HG03521 (cell line): ENCODE data around the gene ADCY3.
"Not testable (repeated sequence)": the region's sequence is repeated elsewhere in the genome, so short reads cannot be mapped to it uniquely, and the experiment has no call there.

Experiments used
- ATAC-seq: cut with Tn5 transposase; IDR thresholded peaks from one replicate; pipeline ENCODE4 v1.9.1; 2021; ENCODE audit warnings: mild to moderate bottlenecking, moderate library complexity; ENCODE audit not compliant: unreplicated experiment

Gene ADCY3

GRCh38 chr2:24853046-24853445 is 67.0 kb downstream of the ADCY3 start:
- no peak for ATAC-seq

- ATAC-seq = no peak
These were observed 67.5 kb downstream of the ADCY3 start for GRCh38 chr2:24852431-24853020.

- ATAC-seq = no peak
These were observed 68.0 kb downstream of the ADCY3 start for GRCh38 chr2:24852026-24852425.

GRCh38 chr2:24850944-24851343 is 69.1 kb downstream of the ADCY3 start:
- ATAC-seq = no peak

- ATAC-seq = no peak
These were observed 74.3 kb downstream of the ADCY3 start for GRCh38 chr2:24845691-24846090.

DNA sequence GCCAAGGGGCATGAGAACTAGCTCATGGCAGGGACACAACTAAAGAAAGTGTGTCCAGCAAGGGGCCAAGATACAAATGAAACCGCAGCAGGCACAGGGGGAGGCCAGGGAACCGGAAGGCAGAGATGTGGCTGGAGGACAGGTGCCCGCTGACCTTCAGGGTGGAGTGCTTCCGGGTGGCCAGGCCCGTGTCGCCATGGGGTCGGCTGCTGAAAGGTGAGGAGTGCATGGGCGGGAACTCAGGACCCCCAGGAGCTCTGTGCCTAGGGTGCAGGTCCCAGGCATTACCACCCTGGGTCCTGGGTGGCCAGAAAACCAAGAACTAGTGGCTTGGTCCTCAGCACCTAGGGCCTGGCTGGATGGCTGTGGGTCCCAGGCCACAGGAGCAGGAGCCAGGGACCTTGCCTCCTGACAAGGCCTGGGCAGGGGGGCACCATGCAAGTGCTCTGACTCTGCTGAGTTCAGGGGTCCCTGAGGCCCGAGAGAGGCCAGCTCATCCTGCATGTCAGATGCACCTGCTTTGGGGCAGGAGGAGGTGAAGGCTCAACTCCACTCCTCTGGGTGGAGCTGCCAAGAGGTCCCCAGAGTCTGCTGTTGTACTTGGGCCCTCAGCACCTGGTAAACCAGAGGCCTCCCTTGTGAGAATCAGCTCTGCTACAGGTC is 75.9 kb downstream of the ADCY3 start:
- ATAC-seq = no peak

- no peak for ATAC-seq
These were observed 76.6 kb downstream of the ADCY3 start for GRCh38 chr2:24843330-24843860.

DNA sequence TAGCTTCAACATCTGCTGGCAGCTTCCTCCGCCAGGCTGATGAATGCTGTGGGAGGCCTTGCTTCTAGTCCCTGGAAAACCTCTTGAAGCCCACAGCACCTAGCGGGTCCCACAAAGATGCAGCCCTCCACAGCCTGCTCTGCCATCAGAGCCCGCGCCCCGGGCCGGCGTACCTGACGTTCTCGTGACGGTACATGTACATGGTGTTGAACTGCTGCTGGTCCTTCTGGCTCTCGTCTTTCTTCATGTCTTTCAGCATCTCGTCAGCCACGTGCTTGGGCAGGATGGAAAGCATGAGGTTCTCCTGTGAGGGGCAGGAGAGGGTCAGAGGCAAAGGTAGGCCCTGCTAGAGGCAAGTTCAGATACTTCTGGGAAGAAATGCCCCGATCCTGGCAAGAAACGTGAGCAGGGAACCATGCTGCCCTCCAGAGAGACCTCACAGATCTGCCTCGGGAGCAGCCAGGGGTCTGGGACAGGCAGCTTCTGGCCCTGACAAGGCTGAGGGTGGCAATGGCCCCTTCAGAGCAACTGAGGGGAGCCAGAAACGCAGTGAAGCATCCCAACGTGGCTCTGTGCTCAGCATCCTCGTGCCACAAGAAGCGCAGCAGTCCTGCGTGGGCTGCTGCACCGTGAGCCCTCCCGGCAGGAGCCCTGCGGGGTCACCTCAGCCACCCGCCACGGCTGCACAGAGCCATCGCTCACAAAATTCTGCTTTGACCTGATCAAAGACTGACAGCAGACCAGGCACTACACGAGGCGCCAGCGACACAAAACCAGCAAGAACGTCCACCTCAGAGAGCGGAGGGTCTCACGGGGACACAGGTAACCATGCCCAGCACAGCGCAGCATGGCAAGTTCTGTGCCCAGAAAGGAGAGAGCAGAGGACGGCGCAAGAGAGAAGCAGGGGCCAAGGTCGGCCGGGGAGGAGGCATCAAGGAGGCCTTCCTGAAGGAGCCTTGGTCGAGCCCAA is 77.7 kb downstream of the ADCY3 start:
- no peak for ATAC-seq

- ATAC-seq = no peak
These were observed 78.8 kb downstream of the ADCY3 start for GRCh38 chr2:24840962-24841945.

DNA sequence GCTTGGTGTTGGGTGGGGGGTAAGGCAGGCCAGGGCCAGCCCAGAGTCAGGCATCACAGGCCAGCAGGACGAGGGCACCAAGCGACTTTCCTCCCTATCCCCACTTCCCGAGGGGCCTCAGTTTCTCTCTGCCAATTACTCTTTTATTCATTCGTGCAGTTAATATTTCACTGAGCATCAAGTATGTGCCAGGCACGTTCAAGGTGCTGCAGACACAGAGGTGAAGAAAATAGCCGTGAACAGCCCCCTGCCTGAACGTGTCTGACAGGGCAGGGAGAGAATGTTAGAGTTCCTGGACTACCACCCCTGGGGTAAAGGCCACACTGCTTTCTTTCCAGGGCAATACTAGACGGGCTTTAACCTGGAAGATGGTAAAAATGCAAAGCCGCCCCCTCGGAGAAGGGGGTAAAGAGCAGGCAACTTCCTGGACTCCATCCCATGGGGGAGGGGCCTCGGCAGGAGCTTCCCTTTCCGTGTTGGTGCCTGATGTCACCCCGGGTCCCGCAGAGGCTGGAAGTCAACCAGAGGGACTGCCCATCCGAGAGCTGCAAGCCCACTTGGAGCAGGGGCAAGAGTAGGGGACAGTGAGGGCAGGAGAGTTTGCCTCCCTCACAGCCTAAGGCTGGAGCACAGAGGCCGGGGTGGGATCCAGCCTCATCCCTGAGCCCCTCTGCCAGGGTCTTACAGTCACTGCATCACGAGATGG is 79.7 kb downstream of the ADCY3 start:
- no peak for ATAC-seq

DNA sequence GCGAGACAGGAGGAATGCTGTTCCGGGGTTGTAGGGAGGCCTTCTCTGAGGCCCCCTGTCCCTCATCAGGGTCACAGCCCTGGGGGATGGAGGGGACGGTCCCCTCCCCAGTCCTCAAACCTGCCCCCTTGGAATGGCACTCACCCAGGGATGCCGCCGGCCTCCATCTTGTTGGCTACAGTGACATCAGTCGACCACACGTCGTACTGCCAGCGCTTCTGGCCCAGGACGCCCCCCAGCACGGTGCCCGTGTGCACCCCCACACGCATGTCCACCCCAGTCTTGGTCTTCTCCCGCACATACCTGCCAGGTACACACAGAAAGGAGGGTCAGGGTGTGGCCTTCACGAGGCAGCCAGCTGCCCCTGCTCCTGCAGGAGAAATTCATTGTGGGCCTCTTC is 80.3 kb downstream of the ADCY3 start:
- no peak for ATAC-seq

DNA sequence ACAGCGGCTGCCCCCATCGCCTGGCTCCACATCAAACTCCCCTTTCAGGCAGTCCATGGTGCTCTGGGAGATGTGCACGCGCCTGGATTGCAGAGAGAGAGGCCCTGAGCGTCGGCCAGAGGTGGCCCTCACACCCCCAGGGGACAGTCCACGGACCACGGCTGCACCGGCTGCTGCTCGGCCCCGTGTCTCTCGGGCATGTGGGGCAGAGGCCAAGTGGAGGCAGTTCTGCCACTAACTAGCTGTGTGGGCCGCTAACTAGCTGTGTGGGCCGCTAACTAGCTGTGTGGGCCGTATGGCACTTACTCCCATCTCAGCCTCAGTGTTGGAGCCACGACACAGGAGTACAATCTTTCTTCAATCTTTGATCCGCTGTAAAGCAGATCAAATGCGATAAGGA is 81.5 kb downstream of the ADCY3 start:
- ATAC-seq = no peak

DNA sequence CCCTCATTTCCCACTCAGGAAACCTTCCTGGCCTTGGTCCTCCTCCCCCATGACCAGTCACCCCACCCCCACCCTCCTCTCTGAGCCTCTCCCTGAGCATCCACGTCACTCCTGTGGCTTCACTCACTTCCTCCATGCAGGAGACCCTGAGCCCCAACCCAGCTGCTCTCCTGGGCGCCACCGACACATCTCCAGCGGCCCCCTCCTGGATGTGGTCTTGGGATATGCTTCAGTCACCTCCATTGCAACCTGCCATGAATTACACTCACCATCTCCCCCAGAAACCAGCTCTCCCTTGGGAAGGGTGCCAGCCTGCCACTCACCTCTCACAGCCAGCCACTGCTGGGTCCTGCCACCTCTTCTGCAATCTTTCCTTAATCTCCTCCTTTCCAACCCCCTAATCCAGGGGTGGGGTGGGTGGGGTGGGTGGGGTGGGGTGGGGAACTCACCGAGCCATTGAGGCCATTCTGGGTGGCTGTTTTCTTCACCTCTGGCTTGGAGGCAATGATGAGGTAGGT is 82.0 kb downstream of the ADCY3 start:
- no peak for ATAC-seq

- ATAC-seq = no peak
These were observed 83.3 kb downstream of the ADCY3 start for GRCh38 chr2:24836706-24837105.

DNA sequence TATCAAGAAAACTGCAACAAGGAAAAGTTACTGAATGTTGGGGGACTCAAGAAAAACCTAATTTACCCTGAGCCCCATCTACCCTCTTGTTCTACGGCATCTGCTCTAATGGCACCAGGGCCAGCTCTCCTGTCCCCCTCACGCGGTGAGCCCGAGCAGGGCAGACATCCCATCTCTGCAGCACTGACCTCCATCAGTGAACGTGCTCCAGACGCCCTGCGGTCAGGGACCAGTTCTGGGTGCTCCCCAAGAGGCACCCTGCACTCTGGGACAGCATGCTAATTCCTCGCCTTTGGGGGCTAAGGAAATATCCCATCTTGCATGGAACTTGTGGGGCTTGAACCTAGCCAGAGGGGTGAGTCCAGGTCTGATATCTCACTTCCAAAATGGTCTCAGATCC is 83.8 kb downstream of the ADCY3 start:
- no peak for ATAC-seq

DNA sequence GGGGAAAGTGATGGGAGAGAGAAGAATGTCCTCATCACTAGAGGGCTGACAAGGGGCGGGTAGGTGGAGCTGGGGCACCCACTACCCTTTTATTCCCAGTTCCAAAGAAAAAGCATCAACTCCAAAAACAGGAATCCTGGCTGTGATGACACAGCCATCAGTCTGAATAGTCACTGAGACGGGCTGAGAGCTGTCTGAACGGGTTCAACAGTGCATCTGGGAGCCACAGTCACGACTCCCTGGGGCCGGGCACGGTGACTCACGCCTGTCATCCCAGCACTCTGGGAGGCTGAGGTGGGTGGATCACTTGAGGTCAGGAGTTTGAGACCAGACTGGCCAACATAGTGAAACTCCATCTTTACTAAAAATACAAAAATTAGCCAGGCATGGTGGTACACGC is 84.6 kb downstream of the ADCY3 start:
- ATAC-seq = not testable (repeated sequence)

DNA sequence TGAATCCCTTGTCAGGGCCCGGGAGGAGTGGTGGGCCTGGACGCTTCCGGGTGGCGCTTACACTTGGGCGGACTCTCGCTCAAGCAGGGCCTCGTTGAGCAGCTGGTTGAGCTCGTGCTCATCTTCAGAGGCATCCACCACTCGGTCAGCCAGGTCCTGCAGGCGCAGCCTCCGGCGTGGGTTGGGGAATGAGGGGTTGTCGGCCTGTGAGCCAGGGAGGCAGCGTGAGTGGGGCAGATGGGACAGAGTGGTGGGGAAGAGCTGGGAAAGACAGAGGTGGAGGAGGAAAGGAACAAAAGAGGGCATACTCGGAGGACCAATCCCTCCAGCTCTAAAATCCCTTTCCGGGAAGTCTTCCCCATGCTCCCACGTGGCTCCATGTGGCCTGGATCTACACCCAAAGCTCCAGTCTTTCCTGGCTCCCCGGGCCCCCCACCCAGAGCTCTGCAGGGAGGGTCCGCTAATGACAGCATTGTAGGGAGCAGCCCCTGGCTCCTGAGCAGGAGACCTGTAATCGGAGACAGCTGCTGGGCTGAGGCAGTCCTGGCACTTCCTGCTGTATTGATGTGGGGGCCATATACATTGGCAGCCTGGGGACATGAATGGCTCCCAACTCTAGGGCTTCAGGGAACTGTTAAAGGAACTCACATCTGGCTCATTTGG is 85.2 kb downstream of the ADCY3 start:
- ATAC-seq = no peak

- ATAC-seq = no peak
These were observed 86.0 kb downstream of the ADCY3 start for GRCh38 chr2:24833821-24834732.
